Activated T-helper 1 cell treated with anti-CD3 and anti-CD28 coated beads, Interleukin-12 subunit alpha, Interleukin-12 subunit beta, Interleukin-2, Interleukin-4 antibody, amounts not matched to agents 30 ng/mL and 10 ng/mL and 1 ng/mL, durations not matched to agents 14 hours and 24 hours and 36 hours (primary cell): ENCODE measurements around the gene CCDC57. TPM values are rescaled to one million over a fixed set of nuclear protein-coding genes. Genes with fewer than 3 reads are reported as not detected.

Source experiments
- DNase-seq: peaks from one replicate; pipeline ENCODE4 v3.0.0; 2021; ENCODE audit warnings: low spot score
- H3K27ac Mint-ChIP-seq: one replicate; pipeline ENCODE4 v1.8.0; 2021; ENCODE audit warnings: mild to moderate bottlenecking, mixed read lengths
- H3K27me3 Mint-ChIP-seq: one replicate; pipeline ENCODE4 v1.8.0; 2022; ENCODE audit warnings: mild to moderate bottlenecking, moderate library complexity, mixed read lengths; ENCODE audit not compliant: insufficient read depth
- H3K36me3 Mint-ChIP-seq: one replicate; pipeline ENCODE4 v1.8.0; 2021; ENCODE audit warnings: low read depth, mixed read lengths
- H3K4me1 Mint-ChIP-seq: one replicate; pipeline ENCODE4 v1.8.0; 2021; ENCODE audit warnings: low read depth, mixed read lengths
- H3K4me3 Mint-ChIP-seq: one replicate; pipeline ENCODE4 v1.8.0; 2021; ENCODE audit warnings: mild to moderate bottlenecking, moderate library complexity, mixed read lengths
- H3K9me3 Mint-ChIP-seq: one replicate; pipeline ENCODE4 v1.8.0; 2021; ENCODE audit warnings: mixed read lengths
- intact Hi-C: fragments of 100-400 bp; cut with micrococcal nuclease; formaldehyde crosslinking; loops from one replicate; pipeline ENCODE4 v1.15.1; 2024
- total RNA-seq: library from RNA; stranded (reverse); gene quantifications from 2 replicates; pipeline ENCODE4 v1.2.3, GENCODE V29; 2022

Gene CCDC57
- total RNA-seq, 1 donor from 2014 or later = 60.8 TPM

DNA sequence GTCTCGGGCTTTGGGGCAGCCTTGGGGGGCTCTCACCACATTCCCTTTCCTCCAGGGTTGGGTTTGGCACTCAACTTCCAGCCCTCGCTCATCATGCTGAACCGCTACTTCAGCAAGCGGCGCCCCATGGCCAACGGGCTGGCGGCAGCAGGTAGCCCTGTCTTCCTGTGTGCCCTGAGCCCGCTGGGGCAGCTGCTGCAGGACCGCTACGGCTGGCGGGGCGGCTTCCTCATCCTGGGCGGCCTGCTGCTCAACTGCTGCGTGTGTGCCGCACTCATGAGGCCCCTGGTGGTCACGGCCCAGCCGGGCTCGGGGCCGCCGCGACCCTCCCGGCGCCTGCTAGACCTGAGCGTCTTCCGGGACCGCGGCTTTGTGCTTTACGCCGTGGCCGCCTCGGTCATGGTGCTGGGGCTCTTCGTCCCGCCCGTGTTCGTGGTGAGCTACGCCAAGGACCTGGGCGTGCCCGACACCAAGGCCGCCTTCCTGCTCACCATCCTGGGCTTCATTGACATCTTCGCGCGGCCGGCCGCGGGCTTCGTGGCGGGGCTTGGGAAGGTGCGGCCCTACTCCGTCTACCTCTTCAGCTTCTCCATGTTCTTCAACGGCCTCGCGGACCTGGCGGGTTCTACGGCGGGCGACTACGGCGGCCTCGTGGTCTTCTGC lies 24.6 kb upstream of the CCDC57 start:
- Mint-ChIP-seq H3K36me3 (peaks cover 9% of the 10 kb centered on the region), H3K4me3 (no peak overlapping the region), H3K9me3 (no peaks in the 10 kb centered on the region), H3K4me1 (peaks cover 30% of the 10 kb centered on the region), H3K27ac (no peak overlapping the region), H3K27me3 (no peaks in the 10 kb centered on the region)
- intact Hi-C loops = loop anchor here (5.0 kb wide), 1 partner anchor 35 kb away; the partner anchor contains the start of gene CSNK1D
- DNase-seq = no peak

DNA sequence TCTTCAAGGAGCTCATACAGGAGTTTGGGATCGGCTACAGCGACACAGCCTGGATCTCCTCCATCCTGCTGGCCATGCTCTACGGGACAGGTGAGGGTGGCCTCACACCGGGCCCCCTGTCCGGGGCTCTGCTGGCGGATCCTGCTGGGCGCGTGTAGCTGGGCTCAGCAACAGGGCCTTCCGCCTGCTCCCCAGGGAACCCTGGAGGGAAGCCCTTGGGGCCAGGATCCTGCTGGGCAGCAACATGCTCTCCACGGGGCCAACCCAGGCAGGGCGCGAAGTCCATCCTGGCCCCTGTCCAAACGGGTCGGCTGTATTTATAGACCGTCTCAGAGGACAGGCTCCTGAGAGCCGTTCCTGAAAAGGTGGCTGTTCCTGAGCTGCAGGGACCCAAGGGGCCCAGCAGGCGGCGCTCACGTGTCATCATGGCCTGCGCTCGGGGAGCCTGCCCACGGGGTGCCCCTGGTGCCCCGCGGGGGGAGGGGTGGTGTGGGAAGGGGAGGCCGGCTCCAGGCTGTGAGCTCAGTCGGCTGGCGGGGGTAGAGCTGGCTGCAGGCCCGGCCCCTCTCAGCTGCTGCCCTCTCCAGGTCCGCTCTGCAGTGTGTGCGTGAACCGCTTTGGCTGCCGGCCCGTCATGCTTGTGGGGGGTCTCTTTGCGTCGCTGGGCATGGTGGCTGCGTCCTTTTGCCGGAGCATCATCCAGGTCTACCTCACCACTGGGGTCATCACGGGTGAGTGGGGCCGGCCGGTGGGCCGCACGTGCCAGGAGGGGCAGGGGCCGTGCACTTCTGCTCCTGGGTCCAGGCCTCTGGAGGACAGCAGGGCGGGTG lies 23.7 kb upstream of the CCDC57 start:
- peak; percentile 60 for DNase-seq
- Mint-ChIP-seq H3K27ac (no peak overlapping the region), H3K9me3 (no peaks in the 10 kb centered on the region), H3K36me3 (peaks cover 9% of the 10 kb centered on the region), H3K4me1 (peaks cover 30% of the 10 kb centered on the region), H3K27me3 (no peaks in the 10 kb centered on the region), H3K4me3 (no peak overlapping the region)
- intact Hi-C loops = loop anchor here (1.0 to 5.0 kb wide), 2 partner anchors 36 to 85 kb away; partner anchors contain the start of gene CSNK1D

DNA sequence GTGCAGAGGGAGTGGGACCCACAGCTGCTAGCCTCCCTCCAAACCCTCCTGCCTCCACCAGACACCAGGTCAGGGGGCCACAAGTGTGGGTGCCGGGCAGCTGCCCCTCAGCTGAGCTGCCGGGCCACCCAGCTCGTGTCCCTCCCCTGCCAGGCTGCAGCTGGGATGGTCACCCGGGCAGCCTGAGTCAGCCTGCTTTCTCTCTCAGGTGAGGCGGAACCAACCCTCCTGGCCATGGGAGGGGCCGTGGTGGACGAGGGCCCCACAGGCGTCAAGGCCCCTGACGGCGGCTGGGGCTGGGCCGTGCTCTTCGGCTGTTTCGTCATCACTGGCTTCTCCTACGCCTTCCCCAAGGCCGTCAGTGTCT lies 23.1 kb upstream of the CCDC57 start:
- no peak for DNase-seq
- Mint-ChIP-seq H3K4me1 (peaks cover 28% of the 10 kb centered on the region), H3K27me3 (no peaks in the 10 kb centered on the region), H3K4me3 (no peak overlapping the region), H3K27ac (no peak overlapping the region), H3K9me3 (no peaks in the 10 kb centered on the region), H3K36me3 (peaks cover 9% of the 10 kb centered on the region)
- intact Hi-C loops = loop anchor here (1.0 to 5.0 kb wide), 2 partner anchors 37 to 86 kb away; partner anchors contain the start of gene CSNK1D

DNA sequence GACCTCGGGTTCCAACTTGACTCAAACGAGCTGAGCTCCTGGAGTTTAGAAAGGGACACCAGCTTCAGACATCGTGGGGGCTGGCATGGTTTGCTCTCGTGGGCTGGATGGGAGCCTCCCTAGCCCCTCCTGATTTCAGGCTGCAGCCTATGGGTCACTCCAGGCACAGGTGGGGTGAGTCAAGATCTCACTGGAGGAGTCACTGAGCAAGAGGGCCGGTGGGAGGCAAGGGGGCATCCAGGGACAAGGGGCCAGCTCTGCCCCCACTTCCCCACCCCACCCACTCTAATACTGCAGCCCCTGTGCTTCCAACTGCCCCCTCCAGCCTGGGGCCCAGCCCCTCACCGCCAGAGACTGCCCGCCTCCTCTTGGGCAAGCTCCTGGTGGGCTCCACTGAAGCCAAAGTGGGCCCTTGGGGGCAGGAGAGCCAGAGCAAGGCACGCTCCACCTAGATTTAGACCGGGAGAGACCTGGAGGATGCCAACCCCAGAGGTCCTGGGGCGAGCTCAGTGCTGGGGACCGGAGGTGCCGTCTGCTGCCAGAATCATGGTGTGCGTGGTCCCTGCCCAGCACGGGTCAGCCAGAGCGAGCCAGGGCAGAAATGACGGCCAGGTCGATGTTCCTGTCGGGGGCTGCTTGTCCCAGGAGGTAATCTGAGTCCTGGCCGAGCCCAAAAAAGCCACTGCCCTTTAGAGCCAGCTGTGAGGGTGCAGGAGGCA lies 22.6 kb upstream of the CCDC57 start:
- Mint-ChIP-seq H3K9me3 (no peaks in the 10 kb centered on the region), H3K4me3 (no peak overlapping the region), H3K27me3 (no peaks in the 10 kb centered on the region), H3K36me3 (peaks cover 9% of the 10 kb centered on the region), H3K4me1 (peaks cover 23% of the 10 kb centered on the region), H3K27ac (no peak overlapping the region)
- intact Hi-C loops = loop anchor here (5.0 kb wide), 1 partner anchor 37 kb away; the partner anchor contains the start of gene CSNK1D
- no peak for DNase-seq

DNA sequence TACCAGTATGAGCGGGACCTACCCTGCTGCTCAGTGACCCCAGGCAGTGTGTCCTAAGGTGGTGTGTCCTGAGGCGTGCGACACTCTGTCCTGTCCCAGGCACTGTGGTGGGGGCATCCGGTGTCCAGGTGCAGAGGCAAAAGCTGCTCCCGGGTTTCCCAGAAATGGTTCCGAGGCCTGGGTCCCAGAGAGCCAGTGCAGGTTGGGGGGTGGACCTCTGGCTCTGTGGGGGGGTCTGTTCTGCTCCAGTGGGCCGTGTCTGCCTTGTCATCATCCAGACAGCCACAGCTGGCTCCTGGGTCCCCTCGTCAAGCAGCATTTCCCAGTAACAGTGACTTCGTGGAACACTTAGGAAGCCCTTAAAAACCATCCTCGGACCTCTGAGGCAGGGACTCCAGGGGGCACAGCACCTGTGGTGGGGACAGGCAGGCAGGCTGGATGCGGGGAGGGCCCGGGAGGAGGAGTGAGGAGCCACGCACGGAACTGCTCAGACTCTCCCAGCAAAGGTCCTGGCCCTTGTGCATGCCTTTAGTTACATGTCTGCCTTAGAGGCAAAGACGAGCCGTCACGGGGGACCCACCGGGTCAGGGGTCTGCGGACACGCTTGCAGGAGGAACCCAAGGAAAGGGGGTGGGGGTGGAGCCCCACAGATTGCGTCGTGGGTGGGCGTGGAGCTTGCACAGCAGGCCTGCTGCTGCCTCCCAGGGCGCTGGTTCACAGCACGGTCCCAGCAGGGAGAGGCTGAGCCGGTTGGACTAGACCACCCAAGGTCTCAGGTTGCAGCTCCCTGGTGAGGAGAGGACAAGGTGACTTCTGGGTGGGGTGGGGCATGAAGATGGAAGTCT lies 21.8 kb upstream of the CCDC57 start:
- no peak for DNase-seq
- Mint-ChIP-seq H3K4me1 (peaks cover 24% of the 10 kb centered on the region), H3K27ac (no peak overlapping the region), H3K4me3 (no peak overlapping the region), H3K9me3 (no peaks in the 10 kb centered on the region), H3K36me3 (peaks cover 11% of the 10 kb centered on the region), H3K27me3 (no peaks in the 10 kb centered on the region)
- intact Hi-C loops = loop anchor here (5.0 kb wide), 1 partner anchor 38 kb away; the partner anchor contains the start of gene CSNK1D

DNA sequence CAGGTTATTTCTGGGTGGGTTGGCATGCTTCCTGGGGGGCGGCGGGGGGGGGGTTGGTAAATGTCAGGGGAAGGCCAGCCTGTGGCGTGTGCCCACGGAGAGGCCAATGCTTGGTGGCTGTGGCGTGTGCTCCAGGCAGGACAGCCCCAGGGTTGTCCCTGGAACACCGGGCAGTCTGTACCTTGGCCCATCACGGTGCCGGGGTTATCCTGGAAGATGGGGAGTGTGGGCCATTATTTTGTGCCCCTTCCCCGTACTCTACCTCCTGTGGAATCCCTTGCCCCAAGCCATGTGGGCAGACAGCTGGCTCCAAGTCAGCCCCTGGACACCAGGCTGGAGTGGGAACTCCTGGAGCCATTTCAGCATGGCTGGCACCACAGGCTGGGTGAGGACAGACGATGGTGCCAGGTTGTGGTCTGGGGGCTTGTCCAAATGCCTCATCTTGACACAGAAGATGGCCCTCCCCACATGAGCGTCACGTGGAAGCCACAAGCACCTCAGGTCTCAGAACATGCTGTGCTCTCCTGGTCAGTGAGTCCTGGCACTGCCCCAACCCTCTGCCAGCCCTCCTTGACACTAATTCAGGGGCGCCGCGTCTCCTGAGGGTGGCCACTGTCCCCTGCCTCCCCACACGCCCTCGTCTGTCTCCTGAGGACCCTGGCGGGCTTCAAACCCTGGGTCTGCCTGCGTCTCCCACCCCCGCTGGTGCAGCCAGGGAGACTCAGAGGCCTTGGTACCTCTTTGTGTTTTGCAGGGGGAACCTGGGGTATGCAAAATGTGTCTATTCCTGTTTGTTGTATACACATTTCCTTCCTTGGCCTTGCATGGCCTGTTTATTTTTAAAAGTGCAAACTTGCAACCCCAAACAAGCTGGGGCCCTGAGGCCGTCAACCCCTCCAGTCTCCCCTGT lies 20.5 kb upstream of the CCDC57 start:
- peaks cover 7% of the 10 kb centered on the region for H3K36me3 Mint-ChIP-seq
- no peaks in the 10 kb centered on the region for H3K9me3 Mint-ChIP-seq
- peak overlapping the region; percentile 29 for H3K27ac Mint-ChIP-seq
- peaks cover 14% of the 10 kb centered on the region for H3K4me1 Mint-ChIP-seq
- intact Hi-C loops = no loop called here
- peak overlapping the region; percentile 37 for H3K4me3 Mint-ChIP-seq
- no peak for DNase-seq
- no peaks in the 10 kb centered on the region for H3K27me3 Mint-ChIP-seq

DNA sequence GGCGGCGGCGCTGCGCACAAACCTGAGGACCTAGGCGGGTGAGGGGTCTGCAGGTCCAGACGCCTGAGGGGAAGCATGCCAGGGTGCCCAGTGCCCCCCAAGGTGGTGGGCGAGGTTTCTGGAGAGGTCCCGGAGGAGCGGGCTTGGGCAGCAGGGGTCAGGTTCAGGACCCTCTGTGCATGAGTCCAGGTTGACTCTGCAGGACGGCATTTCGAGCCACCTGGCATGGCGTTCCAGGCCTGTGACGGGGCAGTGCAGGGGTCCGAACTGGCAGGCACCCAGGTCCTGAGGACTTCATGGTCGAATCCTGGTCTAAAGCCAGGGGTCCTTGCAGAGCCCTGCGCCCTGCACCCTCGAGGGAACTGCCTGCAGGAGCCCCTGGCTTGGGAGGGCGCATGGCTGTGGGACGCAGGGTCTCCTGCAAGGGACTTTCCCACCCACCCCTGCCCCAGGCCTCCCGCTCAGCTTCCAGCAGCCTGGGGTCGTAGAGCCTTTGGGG lies 19.7 kb upstream of the CCDC57 start:
- Mint-ChIP-seq H3K4me3 (peak overlapping the region; percentile 26), H3K36me3 (peaks cover 5% of the 10 kb centered on the region), H3K27me3 (no peaks in the 10 kb centered on the region), H3K9me3 (no peaks in the 10 kb centered on the region), H3K4me1 (peaks cover 14% of the 10 kb centered on the region), H3K27ac (no peak overlapping the region)
- intact Hi-C loops = no loop called here
- DNase-seq = no peak

DNA sequence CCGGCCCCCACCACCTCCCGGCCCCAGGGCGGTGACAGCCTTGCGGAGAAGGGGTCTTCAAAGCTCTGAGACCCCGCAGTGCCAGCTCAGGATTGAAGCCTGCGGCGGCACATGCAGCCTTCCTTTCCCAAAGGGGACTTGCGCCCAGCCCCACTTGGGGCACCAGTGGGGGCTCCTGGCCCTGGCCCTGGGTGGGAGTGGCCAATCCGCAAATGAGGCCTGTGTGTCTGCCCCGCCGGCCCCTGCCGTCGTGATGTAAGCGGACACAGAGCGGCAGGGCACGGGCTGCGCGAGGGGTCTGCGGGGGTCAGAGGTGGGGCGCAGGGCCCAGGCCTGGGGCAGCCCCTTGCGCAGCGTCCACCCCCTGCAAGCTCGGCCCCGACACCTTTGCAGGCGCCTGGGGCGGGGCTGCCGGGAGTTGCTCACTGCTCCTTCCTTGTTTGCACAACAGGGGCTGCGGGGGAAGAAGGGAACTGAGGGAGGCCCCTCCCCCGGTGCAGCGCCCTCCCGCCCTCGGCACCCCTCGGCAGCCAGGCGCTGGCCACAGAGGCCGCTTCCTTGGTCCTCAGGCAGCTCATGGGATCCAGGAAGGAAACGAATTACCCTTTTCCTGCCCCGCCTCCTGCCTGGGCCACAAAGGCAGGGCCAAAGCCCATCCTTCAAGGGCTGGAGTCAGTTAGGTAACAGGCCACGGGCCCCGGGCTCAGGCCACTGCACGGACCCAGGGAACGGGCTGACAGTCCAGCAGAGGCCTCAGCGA lies 19.1 kb upstream of the CCDC57 start:
- peaks cover 14% of the 10 kb centered on the region for H3K4me1 Mint-ChIP-seq
- DNase-seq = no peak
- H3K36me3 Mint-ChIP-seq = peaks cover 4% of the 10 kb centered on the region
- no peaks in the 10 kb centered on the region for H3K9me3 Mint-ChIP-seq
- H3K27ac Mint-ChIP-seq = no peak overlapping the region
- H3K4me3 Mint-ChIP-seq = peak overlapping the region; percentile 26
- intact Hi-C loops = no loop called here
- no peaks in the 10 kb centered on the region for H3K27me3 Mint-ChIP-seq

DNA sequence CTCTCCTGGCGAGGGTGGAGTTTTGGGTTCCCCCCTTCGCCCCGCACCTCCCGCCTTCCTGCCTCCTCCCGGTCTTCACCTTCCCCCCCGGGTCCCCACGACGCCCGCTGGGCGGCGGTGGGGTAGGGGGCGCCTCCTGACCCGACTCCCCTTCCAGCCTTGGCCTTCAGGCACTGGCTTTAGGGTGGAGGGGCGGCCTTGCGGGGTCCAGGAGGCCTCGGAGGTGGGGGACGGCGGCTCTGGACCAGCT lies 18.6 kb upstream of the CCDC57 start:
- Mint-ChIP-seq H3K36me3 (peaks cover 4% of the 10 kb centered on the region), H3K27ac (no peak overlapping the region), H3K9me3 (no peaks in the 10 kb centered on the region), H3K4me3 (no peak overlapping the region), H3K4me1 (peaks cover 11% of the 10 kb centered on the region), H3K27me3 (no peaks in the 10 kb centered on the region)
- intact Hi-C loops = no loop called here
- DNase-seq = no peak

DNA sequence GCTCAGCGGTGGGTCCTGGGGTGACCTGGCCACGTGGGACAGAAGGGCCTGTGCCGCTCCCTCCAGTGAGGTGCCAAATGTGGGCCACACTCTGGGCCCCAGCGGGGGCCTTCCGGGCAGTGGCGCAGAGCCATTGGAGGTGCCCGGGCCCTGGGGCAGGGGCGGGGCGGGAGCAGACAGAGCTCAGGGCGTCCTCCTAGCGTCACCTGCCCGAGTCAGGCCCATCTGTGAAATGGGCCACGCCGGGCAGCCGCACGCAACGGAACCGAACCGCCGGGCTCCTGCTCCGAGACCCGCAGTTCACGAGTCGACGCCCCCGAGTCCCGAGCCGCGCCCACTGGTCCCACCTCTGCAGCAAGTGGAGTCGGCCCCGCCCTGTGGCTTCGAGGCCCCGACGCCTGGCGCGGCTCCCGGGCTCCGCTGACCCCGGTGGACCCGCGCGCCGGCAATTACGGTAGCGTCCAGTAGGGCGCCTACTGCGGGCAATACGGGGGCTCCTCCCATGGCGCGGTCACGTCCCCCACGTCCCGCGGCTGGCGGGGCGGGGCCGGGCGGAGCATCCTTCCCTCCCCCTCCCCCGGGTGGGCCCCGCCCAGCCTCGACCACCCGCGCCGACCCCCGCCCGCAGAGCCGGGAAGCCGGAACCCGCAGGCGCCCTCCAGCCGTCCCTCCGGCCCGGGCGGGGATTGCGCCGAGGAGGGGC lies 18.1 kb upstream of the CCDC57 start:
- no peak overlapping the region for H3K27ac Mint-ChIP-seq
- peak overlapping the region; percentile 94 for H3K4me3 Mint-ChIP-seq
- intact Hi-C loops = no loop called here
- peak; percentile 64 for DNase-seq
- H3K4me1 Mint-ChIP-seq = peaks cover 6% of the 10 kb centered on the region
- H3K27me3 Mint-ChIP-seq = no peaks in the 10 kb centered on the region
- peaks cover 2% of the 10 kb centered on the region for H3K36me3 Mint-ChIP-seq
- H3K9me3 Mint-ChIP-seq = no peaks in the 10 kb centered on the region
